HEK293 (cell line): Measurements from ENCODE around the gene TPM1.
A peak's percentile ranks its signal among the peaks of the same experiment; 100 is the strongest.

ENCODE experiments used
- ATF2 ChIP-seq: fragments of 450-650 bp; formaldehyde crosslinking; IDR thresholded peaks from 2 replicates; pipeline ENCODE4 v1.5.1; 2016; ENCODE audit warnings: missing biosample characterization, missing genetic modification characterization, low read depth
- CTCF ChIP-seq: fragments of 450-650 bp; formaldehyde crosslinking; IDR thresholded peaks from 2 replicates; pipeline ENCODE4 v1.5.1; 2016; ENCODE audit warnings: missing biosample characterization, missing genetic modification characterization
- IKZF3 ChIP-seq: fragments of 450-650 bp; IDR thresholded peaks from 2 replicates; pipeline ENCODE4 v1.5.0; 2018; ENCODE audit warnings: missing biosample characterization, mild to moderate bottlenecking, missing genetic modification characterization, moderate library complexity
- MYNN ChIP-seq: fragments of 450-650 bp; formaldehyde crosslinking; IDR thresholded peaks from 2 replicates; pipeline ENCODE4 v1.5.1; 2016; ENCODE audit warnings: missing biosample characterization, missing genetic modification characterization, borderline replicate concordance
- SCRT1 ChIP-seq: fragments of 450-650 bp; formaldehyde crosslinking; IDR thresholded peaks from 2 replicates; pipeline ENCODE4 v1.5.1; 2016; ENCODE audit warnings: missing biosample characterization, missing genetic modification characterization, borderline replicate concordance
- TRIM28 ChIP-seq: IDR thresholded peaks from 2 replicates; pipeline ENCODE4 v1.6.1; 2011; ENCODE audit warnings: low read length, control low read depth, borderline replicate concordance
- ZBTB8A ChIP-seq: fragments of 450-650 bp; formaldehyde crosslinking; IDR thresholded peaks from 2 replicates; pipeline ENCODE4 v1.5.1; 2016; ENCODE audit warnings: missing biosample characterization, missing genetic modification characterization
- ZNF174 ChIP-seq: fragments of 450-650 bp; formaldehyde crosslinking; IDR thresholded peaks from 2 replicates; pipeline ENCODE4 v1.5.0; 2017; ENCODE audit warnings: missing biosample characterization, mild to moderate bottlenecking, missing genetic modification characterization
- ZNF324 ChIP-seq: fragments of 450-650 bp; formaldehyde crosslinking; IDR thresholded peaks from 2 replicates; pipeline ENCODE4 v1.5.1; 2016; ENCODE audit warnings: missing biosample characterization, missing genetic modification characterization
- ZNF354C ChIP-seq: fragments of 450-650 bp; formaldehyde crosslinking; IDR thresholded peaks from 2 replicates; pipeline ENCODE4 v1.5.1; 2016; ENCODE audit warnings: missing biosample characterization, missing genetic modification characterization, low read depth, borderline replicate concordance
- ZNF362 ChIP-seq: fragments of 450-650 bp; formaldehyde crosslinking; IDR thresholded peaks from 2 replicates; pipeline ENCODE4 v1.5.1; 2016; ENCODE audit warnings: missing biosample characterization, missing genetic modification characterization
- ZNF561 ChIP-seq: fragments of 450-650 bp; IDR thresholded peaks from 2 replicates; pipeline ENCODE4 v1.5.1; 2018; ENCODE audit warnings: missing biosample characterization, missing genetic modification characterization, borderline replicate concordance

GRCh38 chr15:63041974-63042876, at the start of gene TPM1:
- TF ChIP-seq ZNF362 (tag by site-specific recombination), result no peak
- TF ChIP-seq ZNF174 (tag by site-specific recombination), result no peak
- TF ChIP-seq ZBTB8A (tag by site-specific recombination), result peak; percentile 76
- TF ChIP-seq CTCF (tag by site-specific recombination), result peak; percentile 54; the same call in 1 of the 2 replicates
- no peak for TF ChIP-seq ZNF324 (tag by site-specific recombination)
- TF ChIP-seq IKZF3, result 0 out of 2 replicates have a peak, but pooled peaks have one; percentile 29
- TF ChIP-seq TRIM28, result no peak
- TF ChIP-seq ATF2 (tag by site-specific recombination), result no peak
- no peak for TF ChIP-seq MYNN (tag by site-specific recombination)
- peak; percentile 21; the same call in 1 of the 2 replicates for TF ChIP-seq ZNF561 (tag by site-specific recombination)
- no peak for TF ChIP-seq SCRT1 (tag by site-specific recombination)
- no peak for TF ChIP-seq ZNF354C (tag by site-specific recombination)
